Suppressor macrophage treated with lipopolysaccharide for 4 hours (primary cell): ENCODE data around the gene ZKSCAN1.

ENCODE experiments used
- DNase-seq: peaks from one replicate; pipeline ENCODE4 v3.0.0-alpha.2; 2020

The ZKSCAN1 gene

DNA sequence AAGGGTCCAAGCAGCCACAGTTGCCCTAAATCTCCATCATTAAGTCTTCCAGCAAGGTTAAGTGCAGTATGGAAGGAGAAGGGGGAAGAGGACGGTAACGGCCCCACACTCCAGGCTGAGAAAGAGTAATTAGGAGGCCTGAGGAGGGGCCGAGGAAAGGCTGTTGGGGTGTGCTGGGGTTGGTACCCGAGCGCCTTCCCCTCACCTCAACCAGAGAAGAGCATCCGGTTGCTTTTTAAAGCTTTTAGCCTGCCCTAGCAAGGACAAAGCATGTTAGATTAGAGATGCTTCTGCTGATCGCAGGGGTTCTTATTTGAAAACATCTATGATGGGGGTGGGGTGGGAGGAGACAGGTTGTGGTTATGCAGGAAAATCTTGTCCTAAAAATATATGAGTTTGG lies 25.2 kb downstream of the ZKSCAN1 start:
- DNase-seq, result no peak

- DNase-seq, result peak; percentile 43
Measured at GRCh38 chr7:100044718-100045117, 29.3 kb downstream of the ZKSCAN1 start.

- DNase-seq, result no peak
Measured at GRCh38 chr7:100048680-100049079, 33.3 kb downstream of the ZKSCAN1 start.

- peak; percentile 88 for DNase-seq
Measured at GRCh38 chr7:100049441-100050291, 34.3 kb downstream of the ZKSCAN1 start, which contains the start of gene ZSCAN21. Gene ZSCAN21 (plus strand): TSS chr7:100049774. CDS start chr7:100057007, 7,233 bp downstream.

- no peak for DNase-seq
Measured at GRCh38 chr7:100051611-100052010, 36.2 kb downstream of the ZKSCAN1 start.

DNA sequence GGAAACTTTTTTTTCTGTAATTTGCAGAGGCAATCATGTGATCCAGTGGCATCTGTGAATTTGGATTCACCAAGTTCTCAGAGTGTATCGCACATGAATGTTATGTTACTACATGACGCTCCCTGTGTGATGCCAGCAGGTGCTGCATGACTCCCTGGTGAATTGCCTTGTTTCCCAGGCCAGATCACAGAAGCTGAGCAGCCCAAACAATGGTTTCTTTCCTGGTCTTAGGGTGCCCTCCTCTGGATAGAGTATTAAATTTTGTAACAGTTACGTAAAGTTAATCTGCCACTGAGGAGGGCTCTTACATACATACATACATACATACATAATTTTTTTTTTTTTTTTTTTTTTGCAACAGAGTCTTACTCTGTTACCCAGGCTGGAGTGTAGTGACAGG lies 37.8 kb downstream of the ZKSCAN1 start:
- peak; percentile 63 for DNase-seq

DNA sequence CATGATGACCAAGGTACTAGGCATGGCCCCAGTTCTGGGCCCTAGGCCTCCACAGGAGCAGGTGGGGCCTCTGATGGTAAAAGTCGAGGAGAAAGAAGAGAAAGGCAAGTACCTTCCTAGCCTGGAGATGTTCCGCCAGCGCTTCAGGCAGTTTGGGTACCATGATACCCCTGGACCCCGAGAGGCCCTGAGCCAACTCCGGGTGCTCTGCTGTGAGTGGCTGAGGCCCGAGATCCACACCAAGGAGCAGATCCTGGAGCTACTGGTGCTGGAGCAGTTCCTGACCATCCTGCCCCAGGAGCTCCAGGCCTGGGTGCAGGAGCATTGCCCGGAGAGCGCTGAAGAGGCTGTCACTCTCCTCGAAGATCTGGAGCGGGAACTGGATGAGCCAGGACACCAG lies 41.6 kb downstream of the ZKSCAN1 start:
- no peak for DNase-seq

DNA sequence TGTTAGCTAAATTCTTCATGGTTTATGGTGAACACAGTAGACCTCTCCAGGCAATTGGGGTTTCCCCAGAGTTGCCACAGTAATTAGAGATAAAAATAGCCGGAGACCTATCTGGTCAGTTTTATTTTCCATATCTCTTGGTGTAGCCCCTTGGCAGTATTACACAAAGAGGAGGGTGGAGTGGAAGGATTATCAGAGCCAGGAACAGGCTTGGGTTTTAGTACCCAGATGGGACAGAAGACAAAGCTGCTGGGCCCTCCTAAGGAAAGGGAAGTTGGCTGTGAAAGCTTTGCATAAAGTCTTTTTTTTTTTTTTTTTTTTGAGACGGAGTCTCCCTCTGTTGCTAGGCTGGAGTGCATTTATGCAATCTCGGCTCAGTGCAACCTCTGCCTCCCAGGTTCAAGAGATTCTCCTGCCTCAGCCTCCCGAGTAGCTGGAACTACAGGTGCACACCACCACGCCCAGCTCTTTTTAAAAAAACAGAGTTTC lies 43.9 kb downstream of the ZKSCAN1 start:
- no peak for DNase-seq

DNA sequence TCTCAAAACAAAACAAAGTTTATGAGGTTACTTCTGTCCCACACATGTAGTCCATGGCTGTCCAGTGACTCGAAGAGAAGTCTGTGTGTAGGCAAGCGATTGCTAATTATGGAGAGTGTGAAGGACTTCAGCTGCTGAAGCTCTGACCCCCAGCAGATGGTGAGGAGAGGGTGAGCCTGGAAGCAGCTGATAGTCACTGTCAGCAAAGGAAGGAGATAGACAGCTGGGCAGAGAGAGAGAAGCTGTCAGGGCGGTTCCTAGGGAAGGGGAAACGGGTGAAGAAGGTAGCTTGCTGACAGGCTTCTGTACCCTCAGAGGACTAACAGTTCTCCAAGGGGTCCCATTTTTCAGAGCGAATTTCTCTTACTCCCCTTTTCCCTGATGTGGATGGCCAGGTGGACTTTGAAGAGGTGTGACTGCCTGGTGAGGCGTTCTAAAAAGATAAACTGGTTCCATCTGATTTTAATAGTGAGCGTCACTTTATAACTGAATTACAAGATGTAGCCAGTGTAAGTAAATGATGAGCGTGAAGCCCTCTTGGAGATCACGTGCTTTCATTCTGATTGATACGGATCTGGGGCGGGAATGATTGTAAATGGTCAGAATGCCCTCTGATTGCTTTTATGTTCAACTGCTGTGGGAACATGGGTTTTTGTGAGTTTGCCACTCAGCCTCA lies 46.3 kb downstream of the ZKSCAN1 start:
- no peak for DNase-seq

DNA sequence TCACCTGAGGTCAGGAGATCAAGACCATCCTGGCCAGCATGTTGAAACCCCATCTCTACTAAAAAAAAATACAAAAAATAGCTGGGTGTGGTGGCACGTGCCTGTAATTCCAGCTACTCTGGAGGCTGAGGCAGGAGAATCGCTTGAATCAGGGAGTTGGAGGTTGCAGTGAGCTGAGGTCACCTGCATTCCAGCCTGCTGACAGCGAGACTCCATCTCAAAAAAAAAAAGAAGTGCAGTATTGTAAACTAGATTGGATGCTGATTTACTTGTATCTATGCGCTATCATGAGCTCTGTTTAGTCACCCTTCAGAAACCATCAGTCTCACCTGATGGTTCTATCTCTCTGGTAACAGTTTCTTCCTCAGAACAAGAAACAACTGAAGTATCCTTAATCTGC lies 48.0 kb downstream of the ZKSCAN1 start:
- DNase-seq, result no peak

- DNase-seq, result no peak
Measured at GRCh38 chr7:100064162-100064561, 48.8 kb downstream of the ZKSCAN1 start.

- DNase-seq, result no peak
Measured at GRCh38 chr7:100065452-100066186, 50.2 kb downstream of the ZKSCAN1 start.

GRCh38 chr7:100066953-100067352 lies 51.6 kb downstream of the ZKSCAN1 start:
- DNase-seq, result no peak

- no peak for DNase-seq
Measured at GRCh38 chr7:100069991-100070390, 54.6 kb downstream of the ZKSCAN1 start.

- DNase-seq, result no peak
Measured at GRCh38 chr7:100071018-100071723, 55.8 kb downstream of the ZKSCAN1 start.

DNA sequence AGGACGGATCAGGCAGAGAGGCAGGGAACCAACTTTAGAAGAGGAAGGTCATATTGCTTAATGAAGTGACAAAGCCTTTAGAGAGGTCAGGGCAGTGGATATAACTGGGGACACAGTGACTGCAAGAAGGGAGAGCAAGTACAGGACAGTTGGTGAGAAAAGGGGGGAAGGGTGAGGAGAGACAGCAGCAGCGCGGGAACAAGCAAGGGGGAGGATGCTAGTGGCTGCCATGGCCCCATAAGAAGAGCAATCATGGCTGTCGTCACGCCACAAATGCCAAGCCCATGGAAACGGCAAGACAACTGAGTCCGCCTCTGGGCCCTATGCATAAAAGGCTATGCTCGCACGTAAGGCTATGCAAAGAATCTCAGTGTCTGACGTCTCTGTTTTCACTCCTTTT lies 57.1 kb downstream of the ZKSCAN1 start:
- no peak for DNase-seq

GRCh38 chr7:100074841-100075240 lies 59.4 kb downstream of the ZKSCAN1 start:
- DNase-seq, result no peak

- no peak for DNase-seq
Measured at GRCh38 chr7:100075418-100075817, 60.0 kb downstream of the ZKSCAN1 start.

DNA sequence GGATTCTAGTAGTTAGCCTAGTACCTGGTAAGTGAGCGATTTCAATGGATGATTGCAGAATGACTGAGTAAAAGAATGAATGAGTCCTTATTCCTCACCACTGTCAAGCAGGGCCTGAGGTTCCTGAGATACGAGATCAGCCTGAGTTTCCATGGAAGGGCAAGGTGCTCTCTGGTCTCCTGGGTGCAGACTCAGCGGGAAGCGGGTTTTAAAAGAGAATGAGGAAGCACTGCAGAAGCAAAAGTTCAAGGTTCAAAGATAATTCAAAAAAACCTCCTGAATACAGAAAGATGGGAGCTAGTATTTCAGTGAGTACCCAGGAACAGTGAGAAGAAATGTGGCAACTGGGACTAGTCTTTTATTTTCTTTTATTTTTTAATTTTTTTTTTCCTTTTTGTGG lies 61.8 kb downstream of the ZKSCAN1 start:
- no peak for DNase-seq

GRCh38 chr7:100079024-100079560 lies 63.7 kb downstream of the ZKSCAN1 start:
- DNase-seq, result no peak

GRCh38 chr7:100080907-100081534 lies 65.6 kb downstream of the ZKSCAN1 start:
- peak; percentile 19 for DNase-seq

DNA sequence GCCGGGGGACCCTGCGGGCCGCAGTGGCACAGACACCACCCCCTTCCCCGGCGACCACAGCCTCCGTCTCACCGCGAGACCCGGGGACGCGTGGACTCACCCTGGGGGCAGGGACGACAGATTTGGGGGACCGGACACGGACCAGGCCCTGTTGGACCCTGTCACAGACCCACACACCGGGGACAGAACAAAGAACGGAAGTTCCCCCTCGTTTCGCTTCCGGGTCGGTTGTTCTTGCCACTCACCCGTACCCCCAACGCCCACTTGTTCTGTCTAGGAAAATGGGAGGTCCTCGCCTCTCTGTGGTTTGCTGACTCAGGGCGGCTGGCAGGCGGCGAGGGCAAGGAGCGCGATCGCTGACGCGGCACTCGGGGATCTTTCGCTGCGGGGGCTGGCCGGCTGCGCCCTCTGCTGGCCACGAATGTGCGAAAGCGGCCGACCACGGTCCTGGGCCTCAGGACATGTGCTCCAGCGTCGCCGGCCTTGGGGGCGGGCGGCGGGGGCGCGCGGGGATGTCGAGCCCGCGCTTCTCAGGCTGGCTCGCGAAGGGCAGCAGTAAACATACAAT lies 66.2 kb downstream of the ZKSCAN1 start, which contains the start of gene ZNF3:
ZNF3 (minus strand) TSS at position 189 of the 568 bp plus-strand sequence. CDS start 4,366 bp downstream, outside the sequence.
- peak; percentile 99 for DNase-seq
